Uterus (tissue), 2 donors: ENCODE data around the gene KMT2E.

Experiments used
- POLR2A ChIP-seq, 2 donors: fragments of 450-650 bp; IDR thresholded peaks; one replicate each; pipeline ENCODE4 v1.6.1; 2016; ENCODE audit warnings: antibody characterized with exemption in 2 of 2, mild to moderate bottlenecking in 1 of 2, moderate library complexity in 1 of 2
- TF ChIP-seq, protein P1 (sequence below), 4 experiments: fragments of 200-600 bp in 2 of 4; fragments of 450-650 bp in 2 of 4; sonication (generic) in 2 of 4; IDR thresholded peaks; one replicate each; pipeline ENCODE4 v1.5.1; 2016 to 2019; ENCODE audit warnings: antibody characterized with exemption in 4 of 4, mild to moderate bottlenecking in 2 of 4, moderate library complexity in 1 of 4

DNA sequence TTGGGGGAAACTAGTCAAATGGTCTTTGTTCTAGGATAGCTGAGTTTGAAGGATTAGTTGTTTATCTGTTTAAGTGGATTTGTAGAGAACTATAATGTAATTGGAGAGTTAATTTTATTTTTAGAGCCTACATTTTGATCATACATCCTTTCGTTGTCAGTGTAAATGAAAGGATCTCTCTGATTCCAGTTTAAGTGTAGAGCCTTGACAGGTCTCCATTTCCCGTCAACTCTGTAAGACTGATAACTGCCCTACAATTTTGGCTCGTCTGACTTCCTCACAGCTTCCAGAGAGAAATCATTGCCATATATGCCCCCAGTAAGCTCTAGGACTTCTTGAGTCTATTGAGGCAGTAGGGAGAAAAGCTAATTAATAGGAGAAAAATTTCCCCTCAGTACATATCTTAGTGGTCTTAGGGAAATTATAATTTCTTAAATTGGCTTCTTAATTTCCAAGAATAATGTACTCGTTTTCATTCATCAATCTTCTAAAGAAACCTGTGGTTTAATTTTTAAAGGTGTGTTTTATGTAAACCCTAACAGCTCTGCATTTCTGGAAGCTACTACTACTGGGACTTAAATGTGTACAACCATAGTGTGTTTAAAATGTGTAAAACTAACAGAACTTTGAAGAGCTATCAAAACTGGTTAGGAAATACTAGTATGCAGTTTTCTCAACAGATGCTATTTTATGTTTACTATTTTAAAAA is 3.8 kb downstream of the KMT2E start:
- TF ChIP-seq POLR2A (IDR thresholded peaks at IDR 0.05), result no peak
- TF ChIP-seq, protein P1, sequence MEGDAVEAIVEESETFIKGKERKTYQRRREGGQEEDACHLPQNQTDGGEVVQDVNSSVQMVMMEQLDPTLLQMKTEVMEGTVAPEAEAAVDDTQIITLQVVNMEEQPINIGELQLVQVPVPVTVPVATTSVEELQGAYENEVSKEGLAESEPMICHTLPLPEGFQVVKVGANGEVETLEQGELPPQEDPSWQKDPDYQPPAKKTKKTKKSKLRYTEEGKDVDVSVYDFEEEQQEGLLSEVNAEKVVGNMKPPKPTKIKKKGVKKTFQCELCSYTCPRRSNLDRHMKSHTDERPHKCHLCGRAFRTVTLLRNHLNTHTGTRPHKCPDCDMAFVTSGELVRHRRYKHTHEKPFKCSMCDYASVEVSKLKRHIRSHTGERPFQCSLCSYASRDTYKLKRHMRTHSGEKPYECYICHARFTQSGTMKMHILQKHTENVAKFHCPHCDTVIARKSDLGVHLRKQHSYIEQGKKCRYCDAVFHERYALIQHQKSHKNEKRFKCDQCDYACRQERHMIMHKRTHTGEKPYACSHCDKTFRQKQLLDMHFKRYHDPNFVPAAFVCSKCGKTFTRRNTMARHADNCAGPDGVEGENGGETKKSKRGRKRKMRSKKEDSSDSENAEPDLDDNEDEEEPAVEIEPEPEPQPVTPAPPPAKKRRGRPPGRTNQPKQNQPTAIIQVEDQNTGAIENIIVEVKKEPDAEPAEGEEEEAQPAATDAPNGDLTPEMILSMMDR (IDR thresholded peaks at IDR 0.05), result no peak
